ENCODE measurements around the gene VWA1.
"Not testable (repeated sequence)": the region's sequence is repeated elsewhere in the genome, so short reads cannot be mapped to it uniquely, and the experiment has no call there.

The VWA1 gene

GRCh38 chr1:1406101-1406820 is 29.2 kb upstream of the VWA1 start:
- no peak for DNase-seq

- peak; percentile 89 for DNase-seq
Observed at GRCh38 chr1:1406821-1407635, 28.5 kb upstream of the VWA1 start, which contains the start of gene MRPL20. Gene MRPL20, minus strand, starts transcription at chr1:1407293. Its CDS starts 76 bp downstream, at chr1:1407217.

- DNase-seq, result peak; percentile 38
Observed at GRCh38 chr1:1407636-1408318, 27.7 kb upstream of the VWA1 start.

GRCh38 chr1:1410238-1410637 is 25.3 kb upstream of the VWA1 start:
- DNase-seq, result not testable (repeated sequence)

GRCh38 chr1:1411626-1412025 is 23.9 kb upstream of the VWA1 start:
- no peak for DNase-seq

- not testable (repeated sequence) for DNase-seq
Observed at GRCh38 chr1:1412311-1412902, 23.1 kb upstream of the VWA1 start.

GRCh38 chr1:1415751-1416150 is 19.7 kb upstream of the VWA1 start:
- no peak for DNase-seq

- not testable (repeated sequence) for DNase-seq
Observed at GRCh38 chr1:1417396-1417795, 18.1 kb upstream of the VWA1 start.

GRCh38 chr1:1417825-1418463 is 17.5 kb upstream of the VWA1 start:
- not testable (repeated sequence) for DNase-seq

GRCh38 chr1:1418464-1419362 is 16.8 kb upstream of the VWA1 start:
- DNase-seq, result no peak

- no peak for DNase-seq
Observed at GRCh38 chr1:1419363-1419812, 16.1 kb upstream of the VWA1 start.

GRCh38 chr1:1419813-1420653 is 15.5 kb upstream of the VWA1 start:
- no peak for DNase-seq

GRCh38 chr1:1420654-1421141 is 14.8 kb upstream of the VWA1 start:
- no peak for DNase-seq

- DNase-seq, result no peak
Observed at GRCh38 chr1:1421147-1421906, 14.2 kb upstream of the VWA1 start, which contains the start of gene ANKRD65. Gene ANKRD65, minus strand, starts transcription at chr1:1421276. Its CDS starts 271 bp downstream, at chr1:1421005.

GRCh38 chr1:1421907-1422464 is 13.5 kb upstream of the VWA1 start:
- DNase-seq, result no peak

- DNase-seq, result peak; percentile 87
Observed at GRCh38 chr1:1422465-1423244, 12.8 kb upstream of the VWA1 start.

- no peak for DNase-seq
Observed at GRCh38 chr1:1423245-1423597, 12.3 kb upstream of the VWA1 start.

GRCh38 chr1:1424707-1425106 is 10.8 kb upstream of the VWA1 start:
- no peak for DNase-seq
